A673 (cell line): ENCODE data around the gene PEX3. TPM values are rescaled to one million over a fixed set of nuclear protein-coding genes. Genes with fewer than 3 reads are reported as not detected.

Experiments
- BruUV-seq: library from RNA; stranded (reverse); fragments of 400-500 nt; replicated peaks from 2 replicates; lab custom pipeline; 2021; lab: Mats Ljungman, UMichigan
- CTCF ChIA-PET: fragments of 300-600 bp; sonication (Branson Sonifier 250); formaldehyde crosslinking; loops from one replicate; lab custom pipeline; 2022; ENCODE audit warnings: antibody characterized with exemption; lab: Charles Lee
- POLR2A ChIA-PET: fragments of 300-600 bp; sonication (Branson Sonifier 250); formaldehyde crosslinking; loops from one replicate; lab custom pipeline; 2022; ENCODE audit warnings: antibody characterized with exemption; ENCODE audit not compliant: low non-redundant PET; lab: Charles Lee
- DNase-seq: peaks from one replicate; pipeline ENCODE4 v3.0.0-alpha.2; 2015; ENCODE audit warnings: low spot score
- H3K27ac ChIP-seq: fragments of 200-600 bp; sonication (generic); 2 replicates; pipeline ENCODE4 v1.5.1; 2016; ENCODE audit warnings: mixed run types, low read depth, mild to moderate bottlenecking, mixed read lengths, antibody characterized with exemption, low read length; ENCODE audit not compliant: poor library complexity, severe bottlenecking
- H3K27me3 ChIP-seq: fragments of 200-600 bp; sonication (generic); replicated peaks from 2 replicates; pipeline ENCODE4 v1.6.1; 2017; ENCODE audit warnings: mixed run types, low read depth, mild to moderate bottlenecking, mixed read lengths, antibody characterized with exemption, low read length; ENCODE audit not compliant: insufficient read depth, poor library complexity
- H3K36me3 ChIP-seq: fragments of 200-600 bp; sonication (generic); 2 replicates; pipeline ENCODE4 v1.6.1; 2016; ENCODE audit warnings: mixed run types, mild to moderate bottlenecking, mixed read lengths, antibody characterized with exemption, low read length; ENCODE audit not compliant: insufficient read depth, poor library complexity, severe bottlenecking
- H3K4me1 ChIP-seq: fragments of 200-600 bp; sonication (generic); 2 replicates; pipeline ENCODE4 v1.6.1; 2017; ENCODE audit warnings: mixed run types, mild to moderate bottlenecking, mixed read lengths, antibody characterized with exemption, low read length; ENCODE audit not compliant: insufficient read depth, poor library complexity, severe bottlenecking
- H3K4me3 ChIP-seq: fragments of 200-600 bp; sonication (generic); 2 replicates; pipeline ENCODE4 v1.5.1; 2016; ENCODE audit warnings: low read depth, mixed run types, mild to moderate bottlenecking, mixed read lengths, low read length; ENCODE audit not compliant: poor library complexity, severe bottlenecking
- H3K9me3 ChIP-seq: fragments of 200-600 bp; sonication (generic); 2 replicates; pipeline ENCODE4 v1.6.1; 2016; ENCODE audit warnings: mixed run types, low read depth, mild to moderate bottlenecking, mixed read lengths, antibody characterized with exemption, low read length; ENCODE audit not compliant: poor library complexity, severe bottlenecking
- EZH2 ChIP-seq: fragments of 200-600 bp; sonication (generic); IDR thresholded peaks from 2 replicates; pipeline ENCODE4 v1.6.1; 2017; ENCODE audit warnings: borderline replicate concordance, low read depth, mild to moderate bottlenecking, mixed read lengths, antibody characterized with exemption, low read length; ENCODE audit not compliant: poor library complexity, severe bottlenecking
- intact Hi-C: fragments of 100-400 bp; cut with micrococcal nuclease; formaldehyde crosslinking; loops from one replicate; pipeline ENCODE4 v1.10.0; 2022; ENCODE audit not compliant: unreplicated experiment
- total RNA-seq: library from RNA; stranded (reverse); gene quantifications from 2 replicates; pipeline ENCODE4 v1.2.3, GENCODE V29; 2021
- TF ChIP-seq, protein P1 (sequence below): fragments of 300-800, 200-600 bp; sonication (generic); conservative IDR thresholded peaks from 2 replicates; pipeline ENCODE4 v1.5.1; 2017; ENCODE audit warnings: low read depth, mild to moderate bottlenecking, antibody characterized with exemption, low read length, moderate library complexity, mixed read lengths

Gene PEX3
- total RNA-seq, 1 experiment from 2014 or later: 19.0 TPM

GRCh38 chr6:143427109-143427817 lies 23.3 kb upstream of the PEX3 start:
- POLR2A ChIA-PET: interaction anchor here (0.7 kb wide), 1 partner anchor 11 kb away, joined by 3 read pairs; no protein-coding TSS in a partner anchor
- H3K27ac ChIP-seq: no peak overlapping the region
- no peaks in the 10 kb centered on the region for H3K27me3 ChIP-seq
- no peaks in the 10 kb centered on the region for H3K4me1 ChIP-seq
- CTCF ChIA-PET: interaction anchor here (0.5 to 1.2 kb wide), 7 partner anchors 13 to 953 kb away, joined by 3 to 11 read pairs (median 3); no protein-coding TSS in a partner anchor
- H3K4me3 ChIP-seq: no peak overlapping the region
- no peak for TF ChIP-seq EZH2
- TF ChIP-seq, protein P1, sequence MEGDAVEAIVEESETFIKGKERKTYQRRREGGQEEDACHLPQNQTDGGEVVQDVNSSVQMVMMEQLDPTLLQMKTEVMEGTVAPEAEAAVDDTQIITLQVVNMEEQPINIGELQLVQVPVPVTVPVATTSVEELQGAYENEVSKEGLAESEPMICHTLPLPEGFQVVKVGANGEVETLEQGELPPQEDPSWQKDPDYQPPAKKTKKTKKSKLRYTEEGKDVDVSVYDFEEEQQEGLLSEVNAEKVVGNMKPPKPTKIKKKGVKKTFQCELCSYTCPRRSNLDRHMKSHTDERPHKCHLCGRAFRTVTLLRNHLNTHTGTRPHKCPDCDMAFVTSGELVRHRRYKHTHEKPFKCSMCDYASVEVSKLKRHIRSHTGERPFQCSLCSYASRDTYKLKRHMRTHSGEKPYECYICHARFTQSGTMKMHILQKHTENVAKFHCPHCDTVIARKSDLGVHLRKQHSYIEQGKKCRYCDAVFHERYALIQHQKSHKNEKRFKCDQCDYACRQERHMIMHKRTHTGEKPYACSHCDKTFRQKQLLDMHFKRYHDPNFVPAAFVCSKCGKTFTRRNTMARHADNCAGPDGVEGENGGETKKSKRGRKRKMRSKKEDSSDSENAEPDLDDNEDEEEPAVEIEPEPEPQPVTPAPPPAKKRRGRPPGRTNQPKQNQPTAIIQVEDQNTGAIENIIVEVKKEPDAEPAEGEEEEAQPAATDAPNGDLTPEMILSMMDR: peak; percentile 94
- no peaks in the 10 kb centered on the region for H3K9me3 ChIP-seq
- intact Hi-C loops: loop anchor here (1.0 to 5.0 kb wide), 4 partner anchors 195 to 953 kb away; no protein-coding TSS in a partner anchor
- no peaks in the 10 kb centered on the region for H3K36me3 ChIP-seq
- peak; percentile 73 for DNase-seq
- no TSS peak for BruUV-seq

- no peak for DNase-seq
- no TSS peak for BruUV-seq
- H3K27ac ChIP-seq: no peak overlapping the region
Measured at GRCh38 chr6:143429970-143430369, 20.6 kb upstream of the PEX3 start.

DNA sequence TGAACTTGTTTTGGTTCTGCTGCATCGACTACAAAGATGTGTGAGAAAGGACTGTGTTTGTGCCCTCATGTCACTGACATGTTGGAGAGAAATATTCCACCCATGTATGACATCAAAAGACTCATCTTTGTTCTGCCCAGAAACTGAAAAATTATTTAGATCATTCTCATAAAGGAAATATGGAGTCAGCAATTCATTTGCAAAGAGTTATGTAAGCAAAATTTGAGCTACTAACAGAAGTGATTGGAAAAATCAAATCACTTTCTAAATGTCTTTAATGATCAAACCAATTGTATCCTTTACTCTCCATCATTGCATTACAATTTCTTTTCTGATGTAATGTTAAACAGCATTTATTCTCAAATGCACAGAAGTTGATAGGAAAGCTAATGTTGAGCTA lies 19.4 kb upstream of the PEX3 start:
- ChIA-PET CTCF (no interaction called here), POLR2A (no interaction called here)
- no TSS peak for BruUV-seq
- no peak for TF ChIP-seq EZH2
- TF ChIP-seq, protein P1: no peak
- Histone ChIP-seq H3K27ac (no peak overlapping the region), H3K36me3 (no peaks in the 10 kb centered on the region), H3K4me1 (no peaks in the 10 kb centered on the region), H3K9me3 (no peaks in the 10 kb centered on the region), H3K4me3 (no peak overlapping the region), H3K27me3 (no peaks in the 10 kb centered on the region)
- DNase-seq: no peak
- intact Hi-C loops: no loop called here

More at GRCh38 chr6:143429970-143430369, 20.6 kb upstream of the PEX3 start:
- Histone ChIP-seq H3K36me3 (no peaks in the 10 kb centered on the region), H3K4me1 (no peaks in the 10 kb centered on the region), H3K4me3 (no peak overlapping the region), H3K27me3 (no peaks in the 10 kb centered on the region), H3K9me3 (no peaks in the 10 kb centered on the region)
- TF ChIP-seq EZH2: no peak
- TF ChIP-seq, protein P1: no peak
- CTCF ChIA-PET: no interaction called here
- POLR2A ChIA-PET: no interaction called here
- intact Hi-C loops: loop anchor here (5.0 kb wide), 1 partner anchor 198 kb away; no protein-coding TSS in a partner anchor
